H1 (cell line): ENCODE data around the gene SLC35E1. TPM values are rescaled to one million over a fixed set of nuclear protein-coding genes. Genes with fewer than 3 reads are reported as not detected.

ENCODE experiments used
- CTCF ChIA-PET: fragments of 300-600 bp; sonication (Branson Sonifier 250); formaldehyde crosslinking; loops from one replicate; lab custom pipeline; 2021; ENCODE audit not compliant: partially characterized antibody; lab: Charles Lee
- POLR2A ChIA-PET: fragments of 300-600 bp; sonication (Branson Sonifier 250); formaldehyde crosslinking; loops from one replicate; lab custom pipeline; 2021; ENCODE audit warnings: inconsistent platforms; ENCODE audit not compliant: partially characterized antibody; lab: Charles Lee
- DNase-seq, 2 experiments: peaks; one replicate each; pipeline versions ENCODE4 v3.0.0 to v3.0.0-alpha.2; 2010 to 2022; ENCODE audit warnings: low spot score in 2 of 2, low read depth in 1 of 2, mixed read lengths in 1 of 2
- FAIRE-seq: peaks from 2 replicates; lab custom pipeline; 2011; peaks lifted over from hg19 to GRCh38; lab: Jason Lieb, UNC
- H2AFZ ChIP-seq: 2 replicates; pipeline ENCODE4 v1.8.1; 2012; ENCODE audit warnings: low read length, inconsistent platforms
- H2AK5ac ChIP-seq: 2 replicates; pipeline ENCODE4 v1.6.1; 2013; ENCODE audit warnings: low read depth, low read length
- H2BK120ac ChIP-seq: replicated peaks from 2 replicates; pipeline ENCODE3; 2013; ENCODE audit warnings: low read depth, low read length, inconsistent platforms
- H2BK12ac ChIP-seq: 2 replicates; pipeline ENCODE4 v1.6.1; 2013; ENCODE audit warnings: low read depth, low read length
- H2BK15ac ChIP-seq: 2 replicates; pipeline ENCODE4 v1.6.1; 2013; ENCODE audit warnings: low read length
- H2BK20ac ChIP-seq: 2 replicates; pipeline ENCODE4 v1.6.1; 2013; ENCODE audit warnings: low read length
- H2BK5ac ChIP-seq: 2 replicates; pipeline ENCODE4 v1.6.1; 2013; ENCODE audit warnings: low read depth, low read length
- H3K14ac ChIP-seq: 2 replicates; pipeline ENCODE4 v1.6.1; 2013; ENCODE audit warnings: inconsistent platforms; ENCODE audit not compliant: insufficient read length
- H3K18ac ChIP-seq: 2 replicates; pipeline ENCODE4 v1.6.1; 2013; ENCODE audit warnings: low read length; ENCODE audit errors: extremely low read depth
- H3K23ac ChIP-seq: 2 replicates; pipeline ENCODE4 v1.6.1; 2013; ENCODE audit warnings: inconsistent platforms; ENCODE audit not compliant: insufficient read length
- H3K23me2 ChIP-seq: 2 replicates; pipeline ENCODE4 v1.6.1; 2013; ENCODE audit warnings: low read depth, low read length
- H3K27ac ChIP-seq: 2 replicates; pipeline ENCODE4 v1.6.1; 2011; ENCODE audit warnings: low read depth, low read length, inconsistent platforms
- H3K27me3 ChIP-seq, 4 experiments: replicated peaks in 1 of 4; 1 replicate in 1 of 4; 2 replicates in 3 of 4; pipeline versions ENCODE4 v1.6.1 to v1.8.1; 2011 to 2013; ENCODE audit warnings: low read length in 3 of 4, mild to moderate bottlenecking in 3 of 4, inconsistent platforms in 2 of 4, mixed read lengths in 2 of 4, moderate library complexity in 1 of 4; ENCODE audit not compliant: control insufficient read depth in 3 of 4, insufficient read depth in 3 of 4; ENCODE audit errors: extremely low read depth in 1 of 4
- H3K36me3 ChIP-seq, 4 experiments: 2 replicates each; pipeline versions ENCODE4 v1.6.1 to v1.8.1; 2011 to 2013; ENCODE audit warnings: mild to moderate bottlenecking in 4 of 4, low read length in 3 of 4, moderate library complexity in 2 of 4, control low read depth in 1 of 4, inconsistent platforms in 1 of 4; ENCODE audit not compliant: insufficient read depth in 4 of 4, control insufficient read depth in 2 of 4
- H3K4ac ChIP-seq: replicated peaks from 2 replicates; pipeline ENCODE3; 2013; ENCODE audit warnings: low read length, low read depth, mixed read lengths, inconsistent platforms; ENCODE audit not compliant: insufficient read length
- H3K4me1 ChIP-seq, 4 experiments: replicated peaks in 1 of 4; 1 replicate in 1 of 4; 2 replicates in 3 of 4; pipeline versions ENCODE4 v1.6.1 to v1.8.1; 2011 to 2013; ENCODE audit warnings: low read length in 3 of 4, inconsistent platforms in 2 of 4, mixed read lengths in 1 of 4; ENCODE audit not compliant: insufficient read depth in 4 of 4, control insufficient read depth in 3 of 4
- H3K4me2 ChIP-seq, 2 experiments: 2 replicates each; pipeline versions ENCODE4 v1.6.1 to v1.8.1; 2011 to 2013; ENCODE audit warnings: low read depth in 2 of 2, low read length in 2 of 2, control low read depth in 1 of 2, inconsistent platforms in 1 of 2, mild to moderate bottlenecking in 1 of 2; ENCODE audit not compliant: insufficient read depth in 1 of 2
- H3K4me3 ChIP-seq, 4 experiments: fragments of 200-600, 300-600 bp in 1 of 4; sonication (generic), shearing (Covaris generic), sonication (Bioruptor Twin) in 1 of 4; 2 replicates each; pipeline versions ENCODE4 v1.5.1 to v1.8.1; 2011 to 2016; ENCODE audit warnings: low read length in 4 of 4, low read depth in 3 of 4, control low read depth in 2 of 4, inconsistent platforms in 2 of 4, mild to moderate bottlenecking in 2 of 4, mixed read lengths in 1 of 4, moderate library complexity in 1 of 4; ENCODE audit not compliant: insufficient read depth in 2 of 4; ENCODE audit errors: extremely low read depth in 1 of 4
- H3K56ac ChIP-seq: replicated peaks from 2 replicates; pipeline ENCODE3; 2013; ENCODE audit warnings: low read depth, mild to moderate bottlenecking, mixed read lengths, low read length, inconsistent platforms; ENCODE audit not compliant: insufficient read length
- H3K79me1 ChIP-seq: 2 replicates; pipeline ENCODE4 v1.6.1; 2013; ENCODE audit warnings: low read depth, low read length, control low read depth
- H3K79me2 ChIP-seq, 2 experiments: 2 replicates each; pipeline versions ENCODE4 v1.6.1 to v1.8.1; 2012 to 2013; ENCODE audit warnings: low read length in 2 of 2, mild to moderate bottlenecking in 2 of 2, inconsistent platforms in 1 of 2; ENCODE audit not compliant: insufficient read depth in 2 of 2, control insufficient read depth in 1 of 2
- H3K9ac ChIP-seq, 4 experiments: replicated peaks in 1 of 4; 1 replicate in 1 of 4; 2 replicates in 3 of 4; pipeline versions ENCODE4 v1.6.1 to v1.8.1; 2011 to 2013; ENCODE audit warnings: low read depth in 3 of 4, low read length in 3 of 4, control low read depth in 2 of 4, mild to moderate bottlenecking in 2 of 4, moderate library complexity in 2 of 4, inconsistent platforms in 1 of 4; ENCODE audit errors: extremely low read depth in 1 of 4
- H3K9me3 ChIP-seq, 2 experiments: 2 replicates each; pipeline versions ENCODE4 v1.6.1 to v1.8.1; 2012 to 2013; ENCODE audit warnings: mild to moderate bottlenecking in 2 of 2, moderate library complexity in 2 of 2, control low read depth in 1 of 2, inconsistent platforms in 1 of 2, low read depth in 1 of 2, low read length in 1 of 2, mixed read lengths in 1 of 2; ENCODE audit not compliant: insufficient read depth in 2 of 2
- H4K20me1 ChIP-seq, 2 experiments: replicated peaks in 1 of 2; 2 replicates each; pipeline versions ENCODE3 to v1.8.1; 2011 to 2013; ENCODE audit warnings: inconsistent platforms in 2 of 2, low read length in 2 of 2, mild to moderate bottlenecking in 1 of 2; ENCODE audit not compliant: insufficient read depth in 2 of 2, control insufficient read depth in 1 of 2
- H4K5ac ChIP-seq: 2 replicates; pipeline ENCODE4 v1.6.1; 2013; ENCODE audit warnings: low read length, low read depth, mixed read lengths, inconsistent platforms; ENCODE audit not compliant: insufficient read length
- H4K8ac ChIP-seq: 2 replicates; pipeline ENCODE4 v1.8.0; 2013; ENCODE audit warnings: mild to moderate bottlenecking, moderate library complexity, low read length, inconsistent platforms; ENCODE audit not compliant: insufficient read depth; ENCODE audit errors: extremely low read depth
- H4K91ac ChIP-seq: replicated peaks from 2 replicates; pipeline ENCODE3; 2013; ENCODE audit warnings: low read length, mixed read lengths, inconsistent platforms; ENCODE audit not compliant: insufficient read length
- CBX8 ChIP-seq: fragments of 300-800, 300-1000 bp; sonication (generic); IDR thresholded peaks from 2 replicates; pipeline ENCODE4 v1.7.1; 2016; ENCODE audit warnings: low read depth, low read length, borderline replicate concordance
- EGR1 ChIP-seq: IDR thresholded peaks from 2 replicates; pipeline ENCODE4 v1.6.1; 2011; ENCODE audit warnings: low read depth, low read length, borderline replicate concordance
- EP300 ChIP-seq, 2 experiments: IDR thresholded peaks; 1 replicate in 1 of 2; 2 replicates in 1 of 2; pipeline ENCODE4 v1.6.1; 2011 to 2012; ENCODE audit warnings: low read depth in 2 of 2, low read length in 2 of 2, mild to moderate bottlenecking in 2 of 2, borderline replicate concordance in 1 of 2, inconsistent platforms in 1 of 2, moderate library complexity in 1 of 2
- GTF2F1 ChIP-seq: IDR thresholded peaks from 2 replicates; pipeline ENCODE4 v1.6.1; 2012; ENCODE audit warnings: low read depth, low read length, improper control_type of control experiment, borderline replicate concordance
- RFX5 ChIP-seq: IDR thresholded peaks from 2 replicates; pipeline ENCODE4 v1.6.1; 2011; ENCODE audit warnings: low read depth, low read length, improper control_type of control experiment, borderline replicate concordance
- SUZ12 ChIP-seq: fragments of 200-600 bp; sonication (generic); IDR thresholded peaks from 2 replicates; pipeline ENCODE4 v1.6.1; 2012; ENCODE audit warnings: mild to moderate bottlenecking, inconsistent platforms, low read length, moderate library complexity, mixed read lengths
- TAF7 ChIP-seq: optimal IDR thresholded peaks from 2 replicates; pipeline ENCODE3; 2011; ENCODE audit warnings: low read depth, mild to moderate bottlenecking, inconsistent platforms, low read length, moderate library complexity, borderline replicate concordance
- USF2 ChIP-seq: IDR thresholded peaks from 2 replicates; pipeline ENCODE4 v1.6.1; 2011; ENCODE audit warnings: low read length, improper control_type of control experiment
- WGBS, 2 experiments: shearing (Covaris generic) in 1 of 2; methylation state at CpG; one replicate each; pipeline versions ENCODE4 v1.1.6 to v1.1.7; 2013 to 2015; ENCODE audit warnings: low lambda C conversion rate in 2 of 2, mixed read lengths in 2 of 2, inconsistent platforms in 1 of 2, low coverage in 1 of 2, missing lambda C conversion rate in 1 of 2; ENCODE audit not compliant: insufficient replicate concordance in 2 of 2, insufficient coverage in 1 of 2, insufficient read length in 1 of 2; ENCODE audit errors: extremely low coverage in 1 of 2, missing lambda C conversion rate in 1 of 2; 5-methylcytosine and 5-hydroxymethylcytosine counted together
- polyA plus RNA-seq, 7 experiments: library from polyadenylated mRNA; depleted of rRNA in 3 of 7; stranded (reverse) in 5 of 7; unstranded in 2 of 7; fragments of >200 nt in 5 of 7; fragments of 200-250 nt in 2 of 7; gene quantifications; 1 replicate in 5 of 7; 2 replicates in 1 of 7; 4 replicates in 1 of 7; pipeline versions ENCODE4 v1.2.1 to v1.2.3, GENCODE V29; 2011 to 2013; ENCODE audit warnings: missing spikeins in 2 of 7, mixed read lengths in 2 of 7
- total RNA-seq: library from RNA; stranded (reverse); fragmentation: NEBNext Ultra II Directional; extraction: Animal tissue kit (Norgen Biotek cat#: 25700); gene quantifications from 2 replicates; pipeline ENCODE4 v1.2.1, GENCODE V29; 2021

Gene SLC35E1
- total and polyA plus RNA-seq, 2 of the 8 experiments (the other 6 are each of a cell fraction or from before 2014, with no cell fraction given), result 26.0 to 31.9 TPM

- H3K56ac ChIP-seq, result no peak overlapping the region
- H3K9me3 ChIP-seq, result no peaks in the 10 kb centered on the region
- H4K20me1 ChIP-seq, result peaks cover 2 to 11% of the 10 kb centered on the region in 2 experiments
- H3K79me1 ChIP-seq, result peaks cover 21% of the 10 kb centered on the region
- no peak overlapping the region for H3K23ac ChIP-seq
- no peak overlapping the region for H3K4ac ChIP-seq
- TF ChIP-seq EP300 (IDR thresholded peaks at IDR 0.05; ENCODE audit: borderline replicate concordance in 1 of 2, low read depth in 2 of 2, low read length in 2 of 2), result no peak
- no peak for TF ChIP-seq USF2
- no peak for TF ChIP-seq CBX8
- TF ChIP-seq EGR1, result no peak
- no peak for TF ChIP-seq GTF2F1
- no peak for TF ChIP-seq RFX5
- no peak for TF ChIP-seq SUZ12
- no peak for TF ChIP-seq TAF7
- no peak overlapping the region for H2BK20ac ChIP-seq
- no peak overlapping the region for H4K8ac ChIP-seq
- WGBS, 2 experiments, result 93% methylated on average over 17 of the region's 17 CpGs; no CpG with 5 or more reads in 1 of the 2 experiments
- no peak overlapping the region for H3K4me3 ChIP-seq
- H3K36me3 ChIP-seq, result peaks cover 9 to 24% (median 11%) of the 10 kb centered on the region in 4 experiments; a peak in 6 of 8 replicates
- no peak overlapping the region for H2BK5ac ChIP-seq
- H3K23me2 ChIP-seq, result peaks cover 9% of the 10 kb centered on the region; the same call in 1 of the 2 replicates
- ChIA-PET CTCF (interaction anchor here (0.7 to 1.3 kb wide), 3 partner anchors 10 to 55 kb away, joined by 3 to 8 read pairs (median 3); no protein-coding TSS in a partner anchor), POLR2A (interaction anchor here (0.8 to 6.6 kb wide), 5 partner anchors 10 to 79 kb away, joined by 3 to 58 read pairs (median 3); no protein-coding TSS in a partner anchor)
- peak overlapping the region in 1 of 4 experiments; percentile 44; a peak in 1 of 7 replicates for H3K9ac ChIP-seq
- H3K14ac ChIP-seq, result no peak overlapping the region
- H2AFZ ChIP-seq, result no peak overlapping the region
- FAIRE-seq (no peak), DNase-seq (no peak)
- no peak overlapping the region for H4K5ac ChIP-seq
- H3K18ac ChIP-seq, result no peak overlapping the region
- no peak overlapping the region for H4K91ac ChIP-seq
- H2BK15ac ChIP-seq, result no peak overlapping the region
- H3K27ac ChIP-seq, result no peak overlapping the region
- no peak overlapping the region for H2BK120ac ChIP-seq
- H2AK5ac ChIP-seq, result no peak overlapping the region
- no peak overlapping the region for H2BK12ac ChIP-seq
- H3K27me3 ChIP-seq, result no peaks in the 10 kb centered on the region; a peak in 1 of 7 replicates
- H3K79me2 ChIP-seq, result peaks cover 0 to 38% of the 10 kb centered on the region in 2 experiments; a peak in 3 of 4 replicates
- no peak overlapping the region; a peak in 1 of 4 replicates for H3K4me2 ChIP-seq
- H3K4me1 ChIP-seq, result peaks cover 0 to 6% (median 3%) of the 10 kb centered on the region in 4 experiments; a peak in 5 of 7 replicates
Observed at GRCh38 chr19:16569609-16570320, 2.5 kb downstream of the SLC35E1 start.
